MM.1S (cell line): Measurements from ENCODE around the gene NXPH4.

Experiments used
- CTCF ChIP-seq: fragments of 300-600 bp; sonication (generic); IDR thresholded peaks from 2 replicates; pipeline ENCODE4 v1.5.1; 2016; ENCODE audit warnings: antibody characterized with exemption, low read length, mixed read lengths
- EZH2 ChIP-seq: fragments of 300-600 bp; sonication (generic); optimal IDR thresholded peaks from 2 replicates; pipeline ENCODE3; 2017; ENCODE audit warnings: low read depth, mild to moderate bottlenecking, antibody characterized with exemption, low read length, mixed read lengths
- EZH2phosphoT487 ChIP-seq: fragments of 300-600 bp; sonication (generic); IDR thresholded peaks from 2 replicates; pipeline ENCODE4 v1.6.1; 2018; ENCODE audit warnings: antibody characterized with exemption, low read length

GRCh38 chr12:57188090-57188425 lies 28.5 kb upstream of the NXPH4 start:
- TF ChIP-seq CTCF: no peak
- TF ChIP-seq EZH2phosphoT487: no peak
- TF ChIP-seq EZH2: no peak
